ENCODE measurements around the gene NLRP4. TPM values are rescaled to one million over a fixed set of nuclear protein-coding genes. Genes with fewer than 3 reads are reported as not detected.

NLRP4 gene
- total and polyA plus RNA-seq, 8 donors = not detected

GRCh38 chr19:55855160-55855559 lies 18.8 kb downstream of the NLRP4 start:
- H3K9me3 ChIP-seq = no peaks in the 10 kb centered on the region
- DNase-seq (no peak), FAIRE-seq (no peak), ATAC-seq (no peak)
- H3K4me1 ChIP-seq = no peaks in the 10 kb centered on the region
- no peak overlapping the region for H3K4me3 ChIP-seq
- no peak for TF ChIP-seq CTCF (IDR thresholded peaks at IDR 0.05)
- H3K27me3 ChIP-seq = no peaks in the 10 kb centered on the region
- 25 to 43% methylated on average over 1 of the region's 1 CpG for WGBS, 2 donors
- no peaks in the 10 kb centered on the region for H3K36me3 ChIP-seq
- H3K27ac ChIP-seq = no peak overlapping the region
- intact Hi-C loops (cut with DNase I) = no loop called here

- no peaks in the 10 kb centered on the region for H3K9me3 ChIP-seq
- no peak for ATAC-seq
- no peak for DNase-seq
- H3K27ac ChIP-seq = no peak overlapping the region
- no peak overlapping the region for H3K4me3 ChIP-seq
- H3K36me3 ChIP-seq = no peaks in the 10 kb centered on the region
- no peak for FAIRE-seq
- TF ChIP-seq CTCF (IDR thresholded peaks at IDR 0.05) = no peak
- WGBS, 2 donors = 52 to 71% methylated on average over 4 of the region's 4 CpGs
- no peaks in the 10 kb centered on the region for H3K27me3 ChIP-seq
- intact Hi-C loops (cut with DNase I) = no loop called here
- H3K4me1 ChIP-seq = no peaks in the 10 kb centered on the region
Measured at GRCh38 chr19:55857149-55857548, 20.8 kb downstream of the NLRP4 start.

GRCh38 chr19:55857974-55858373 lies 21.6 kb downstream of the NLRP4 start:
- no peak for FAIRE-seq
- TF ChIP-seq CTCF (IDR thresholded peaks at IDR 0.05) = no peak
- H3K27me3 ChIP-seq = no peaks in the 10 kb centered on the region
- H3K36me3 ChIP-seq = no peaks in the 10 kb centered on the region
- intact Hi-C loops (cut with DNase I) = no loop called here
- DNase-seq = no peak
- H3K4me3 ChIP-seq = no peak overlapping the region
- ATAC-seq = no peak
- WGBS, 2 donors = 75 to 85% methylated on average over 23 of the region's 23 CpGs
- H3K27ac ChIP-seq = no peak overlapping the region
- no peaks in the 10 kb centered on the region for H3K4me1 ChIP-seq
- H3K9me3 ChIP-seq = no peaks in the 10 kb centered on the region

GRCh38 chr19:55858401-55858800 lies 22.1 kb downstream of the NLRP4 start:
- no peaks in the 10 kb centered on the region for H3K27me3 ChIP-seq
- FAIRE-seq (no peak), ATAC-seq (no peak), DNase-seq (no peak)
- intact Hi-C loops (cut with DNase I) = no loop called here
- TF ChIP-seq CTCF (IDR thresholded peaks at IDR 0.05) = no peak
- no peaks in the 10 kb centered on the region for H3K9me3 ChIP-seq
- H3K4me3 ChIP-seq = no peak overlapping the region
- no peaks in the 10 kb centered on the region for H3K36me3 ChIP-seq
- H3K27ac ChIP-seq = no peak overlapping the region
- no peaks in the 10 kb centered on the region for H3K4me1 ChIP-seq
- 76 to 83% methylated on average over 14 of the region's 14 CpGs for WGBS, 2 donors

GRCh38 chr19:55858969-55859368 lies 22.6 kb downstream of the NLRP4 start:
- no peaks in the 10 kb centered on the region for H3K27me3 ChIP-seq
- no peaks in the 10 kb centered on the region for H3K4me1 ChIP-seq
- H3K4me3 ChIP-seq = no peak overlapping the region
- TF ChIP-seq CTCF (IDR thresholded peaks at IDR 0.05) = no peak
- FAIRE-seq (no peak), DNase-seq (no peak), ATAC-seq (no peak)
- no peak overlapping the region for H3K27ac ChIP-seq
- WGBS, 2 donors = 40 to 53% methylated on average over 5 of the region's 5 CpGs
- H3K9me3 ChIP-seq = no peaks in the 10 kb centered on the region
- no peaks in the 10 kb centered on the region for H3K36me3 ChIP-seq
- intact Hi-C loops (cut with DNase I) = no loop called here

All from pancreas (tissue), 10 donors.